GM19099 (cell line): ENCODE results near the gene ENTREP3.

Source experiments
- POLR2A ChIP-seq: IDR thresholded peaks from 3 replicates; pipeline ENCODE4 v1.6.1; 2011; ENCODE audit warnings: low read depth; ENCODE audit not compliant: insufficient read length; ENCODE audit errors: extremely low read depth

The ENTREP3 gene

GRCh38 chr1:155245163-155245524 is 10.1 kb downstream of the ENTREP3 start:
- no peak for TF ChIP-seq POLR2A

DNA sequence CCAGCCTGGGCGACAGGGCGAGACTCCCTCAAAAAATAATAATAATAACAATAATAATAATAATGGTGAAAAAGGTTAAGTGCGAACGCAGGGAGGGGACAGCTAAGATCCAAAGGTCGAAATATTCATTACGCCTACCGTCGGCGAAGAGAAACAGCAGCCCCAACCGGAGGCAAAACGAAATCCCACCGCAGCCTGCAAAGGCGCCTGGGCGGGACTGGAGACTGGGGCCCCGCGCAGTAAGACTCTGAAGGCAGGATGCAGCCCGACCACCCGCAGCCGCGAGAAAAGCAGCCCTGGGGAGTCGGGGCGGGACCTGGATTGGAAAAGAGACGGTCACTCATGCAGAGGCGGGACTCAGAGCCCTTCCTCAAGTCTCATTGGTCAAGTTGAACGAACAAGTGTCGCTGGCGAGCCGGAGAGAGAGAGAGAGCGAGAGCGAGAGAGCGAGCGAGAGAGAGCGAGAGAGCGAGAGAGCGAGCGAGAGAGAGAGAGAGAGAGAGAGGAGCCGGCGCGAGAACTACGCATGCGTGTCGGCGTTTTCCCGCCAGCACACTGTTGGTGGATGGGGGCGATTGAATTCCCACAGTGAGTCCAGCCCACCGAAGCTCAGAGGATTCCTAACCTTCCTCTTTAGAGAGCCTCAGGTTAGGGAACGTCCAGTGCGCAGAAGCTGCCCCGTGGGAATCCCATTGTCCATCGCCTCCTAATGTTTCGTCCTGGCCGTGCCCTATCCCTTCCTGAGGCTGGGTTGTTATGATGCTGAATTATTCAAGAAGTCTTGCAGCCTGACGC is 10.7 kb downstream of the ENTREP3 start:
- peak; percentile 97 for TF ChIP-seq POLR2A

GRCh38 chr1:155242805-155243358 is 12.4 kb downstream of the ENTREP3 start:
- no peak for TF ChIP-seq POLR2A

DNA sequence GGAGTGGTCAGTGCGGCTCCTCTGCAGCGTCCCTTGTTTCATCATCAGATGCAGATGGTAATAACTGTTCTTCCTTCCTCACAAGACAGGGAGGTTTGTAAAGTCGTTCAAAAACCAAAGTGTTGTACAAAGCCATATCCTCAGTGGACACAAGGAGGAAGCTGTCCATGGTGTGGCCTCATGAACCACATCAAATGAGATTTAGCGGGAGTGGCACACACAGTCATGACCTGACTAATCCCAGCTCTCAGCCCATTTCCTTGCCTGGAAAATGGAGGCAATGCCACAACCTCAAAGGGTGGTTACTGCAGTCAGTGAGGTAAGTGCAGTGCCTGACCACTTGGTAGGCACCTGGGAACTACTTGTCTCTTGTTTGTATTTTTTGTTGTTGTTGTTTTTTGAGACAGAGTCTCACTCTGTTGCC is 13.4 kb downstream of the ENTREP3 start:
- TF ChIP-seq POLR2A: no peak

DNA sequence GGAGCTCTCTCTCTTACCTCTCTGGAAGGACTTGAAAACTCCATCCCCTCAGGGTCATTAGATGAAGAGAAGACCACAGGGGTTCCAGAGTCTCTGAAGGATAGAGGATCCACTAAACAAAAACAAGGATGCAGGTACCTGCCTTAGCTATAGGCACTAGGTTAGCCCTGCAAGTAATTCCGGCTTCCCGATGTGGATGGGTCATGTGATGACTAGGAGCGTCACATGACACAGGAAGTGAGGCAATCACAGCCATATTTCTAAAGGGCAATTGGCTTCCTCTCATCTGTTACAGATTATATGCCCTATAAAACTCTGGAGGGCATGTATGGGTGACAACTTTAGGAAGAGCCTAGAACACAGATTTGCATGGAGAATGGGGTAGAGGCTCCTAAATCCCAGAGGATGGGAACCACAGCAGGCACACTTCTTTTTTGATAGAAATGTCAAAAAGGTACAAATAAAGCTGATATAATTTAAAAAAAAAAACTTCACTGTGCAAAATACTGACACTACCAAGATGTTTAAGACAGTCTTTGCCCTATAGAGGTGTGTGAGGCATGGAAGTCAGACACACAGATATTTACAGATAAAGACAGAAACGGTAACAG is 14.1 kb downstream of the ENTREP3 start:
- TF ChIP-seq POLR2A: peak; percentile 20

DNA sequence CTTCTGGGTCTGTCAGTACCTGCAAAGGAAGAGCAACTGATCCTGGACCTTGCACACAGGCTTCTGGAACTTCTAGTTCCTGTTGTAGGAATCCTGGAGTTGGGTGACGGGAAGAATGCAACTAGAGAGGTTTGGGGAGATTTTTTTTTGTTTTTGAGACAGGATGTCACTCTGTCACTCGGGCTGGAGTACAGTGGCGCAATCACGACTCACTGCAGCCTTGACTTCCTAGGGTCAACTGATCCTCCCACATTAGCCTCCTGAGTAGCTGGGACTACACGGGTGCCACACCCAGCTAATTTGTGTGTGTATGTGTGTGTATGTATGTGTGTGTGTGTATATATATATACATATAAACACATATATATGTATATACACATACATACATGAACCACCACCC is 18.8 kb downstream of the ENTREP3 start:
- TF ChIP-seq POLR2A: no peak

DNA sequence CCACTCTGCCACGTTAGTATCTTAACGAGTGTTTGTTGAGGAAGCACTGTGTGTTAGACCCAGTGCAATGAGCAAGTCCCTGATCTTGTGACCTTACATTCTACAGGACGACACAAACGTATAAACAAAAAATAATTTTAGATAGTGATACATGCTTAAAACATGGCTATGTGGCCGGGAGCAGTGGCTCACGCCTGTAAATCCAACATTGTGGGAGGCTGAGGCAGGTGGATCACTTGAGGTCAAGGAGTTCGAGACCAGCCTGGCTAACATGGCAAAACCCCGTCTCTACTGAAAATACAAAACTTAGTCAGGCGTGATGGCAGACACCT is 27.2 kb downstream of the ENTREP3 start:
- TF ChIP-seq POLR2A: no peak

DNA sequence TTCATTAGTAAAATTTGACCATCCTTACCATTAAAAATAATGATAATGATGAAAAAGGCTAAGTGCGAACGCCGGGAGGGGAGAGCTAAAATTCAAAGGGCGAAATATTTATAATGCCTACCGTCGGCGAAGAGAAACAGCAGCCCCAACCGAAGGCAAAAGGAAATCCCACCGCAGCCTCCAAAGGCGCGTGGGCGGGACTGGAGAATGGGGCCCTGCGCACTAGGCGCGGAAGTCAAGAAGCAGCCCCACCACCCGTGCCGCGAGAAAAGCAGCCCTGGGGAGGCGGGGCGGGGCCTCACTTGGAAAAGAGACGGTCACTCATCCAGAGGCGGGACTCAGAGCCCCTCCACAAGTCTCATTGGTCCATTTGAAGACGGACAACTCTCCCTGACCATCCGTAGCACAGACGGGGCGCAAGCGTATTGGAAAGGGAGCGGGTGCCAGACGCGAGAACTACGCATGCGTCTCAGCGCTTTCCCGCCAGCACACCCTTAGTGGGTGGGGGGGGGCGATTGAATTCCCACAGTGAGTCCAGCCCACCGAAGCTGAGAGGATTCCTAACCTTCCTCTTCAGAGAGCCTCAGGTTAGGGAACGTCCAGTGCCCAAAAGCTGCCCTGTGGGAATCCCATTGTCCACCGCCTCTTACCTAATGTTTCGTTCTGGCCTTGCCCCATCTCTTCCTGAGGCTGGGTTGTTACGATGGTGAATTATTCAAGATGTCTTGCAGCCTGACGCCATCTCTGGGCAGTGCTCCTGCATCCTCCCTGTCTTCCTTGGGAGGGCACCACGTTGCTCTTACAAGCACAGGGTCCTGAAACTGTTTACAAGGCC is 27.8 kb downstream of the ENTREP3 start:
- TF ChIP-seq POLR2A: peak; percentile 78

- no peak for TF ChIP-seq POLR2A
These were observed 28.4 kb downstream of the ENTREP3 start for GRCh38 chr1:155226910-155227260.

DNA sequence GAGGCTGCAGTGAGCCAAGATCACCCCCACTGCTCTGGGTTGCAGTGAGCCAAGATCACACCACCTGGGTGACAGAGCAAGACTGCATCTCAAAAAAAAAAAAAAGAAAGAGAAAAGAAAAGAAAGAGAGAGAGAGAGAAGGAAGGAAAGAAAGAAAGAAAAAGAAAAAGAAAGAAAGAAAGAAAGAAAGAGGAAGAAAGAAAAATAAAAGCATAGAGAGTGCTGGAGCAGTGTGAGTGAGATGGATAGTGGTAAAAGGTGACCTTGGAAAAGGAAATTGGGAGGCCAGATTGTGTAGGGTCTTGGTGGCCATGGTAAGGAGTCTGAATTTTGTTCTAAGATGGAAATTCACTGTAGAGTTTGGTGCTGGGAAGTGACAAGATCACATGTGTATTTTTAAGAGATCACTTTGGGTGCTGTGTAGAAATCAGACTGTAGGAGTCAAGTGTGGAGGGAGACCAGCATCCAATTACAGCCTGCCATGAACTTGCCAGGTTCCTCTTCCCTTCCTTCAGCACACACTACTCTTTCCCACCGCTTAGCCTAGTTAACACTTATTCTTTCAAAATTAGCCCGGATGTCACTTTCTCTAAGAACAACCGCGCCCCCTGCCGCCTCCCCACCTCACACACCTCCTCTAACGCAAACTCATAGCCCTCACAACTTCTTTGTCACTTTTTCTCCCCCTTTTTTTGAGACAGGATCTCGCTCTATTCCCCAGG is 28.9 kb downstream of the ENTREP3 start:
- TF ChIP-seq POLR2A: no peak

DNA sequence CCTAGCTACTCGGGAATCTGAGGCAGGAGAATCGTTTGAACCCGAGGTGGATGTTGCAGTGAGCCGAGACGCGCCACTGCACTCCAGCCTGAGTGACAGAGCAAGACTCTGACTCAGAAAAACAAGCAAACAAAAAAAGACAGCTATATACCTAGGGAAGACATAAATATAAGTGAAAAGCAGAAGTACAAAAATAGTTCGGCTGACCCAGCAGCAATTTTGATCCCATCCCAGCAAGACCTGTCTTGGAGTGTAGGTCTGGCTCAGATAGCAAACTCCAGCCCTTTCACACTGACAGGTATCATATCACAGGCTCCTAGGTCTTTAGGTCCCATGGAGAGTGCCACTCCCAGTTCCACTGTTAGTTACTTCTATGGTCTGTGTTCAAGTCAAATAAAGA is 32.2 kb downstream of the ENTREP3 start:
- no peak for TF ChIP-seq POLR2A

GRCh38 chr1:155219592-155220031 is 35.7 kb downstream of the ENTREP3 start:
- TF ChIP-seq POLR2A: no peak

- TF ChIP-seq POLR2A: no peak
These were observed 36.3 kb downstream of the ENTREP3 start for GRCh38 chr1:155218854-155219591.
